ENCODE data around the gene PELI1.
"Not testable (repeated sequence)": the region's sequence is repeated elsewhere in the genome, so short reads cannot be mapped to it uniquely, and the experiment has no call there.

PELI1 gene

DNA sequence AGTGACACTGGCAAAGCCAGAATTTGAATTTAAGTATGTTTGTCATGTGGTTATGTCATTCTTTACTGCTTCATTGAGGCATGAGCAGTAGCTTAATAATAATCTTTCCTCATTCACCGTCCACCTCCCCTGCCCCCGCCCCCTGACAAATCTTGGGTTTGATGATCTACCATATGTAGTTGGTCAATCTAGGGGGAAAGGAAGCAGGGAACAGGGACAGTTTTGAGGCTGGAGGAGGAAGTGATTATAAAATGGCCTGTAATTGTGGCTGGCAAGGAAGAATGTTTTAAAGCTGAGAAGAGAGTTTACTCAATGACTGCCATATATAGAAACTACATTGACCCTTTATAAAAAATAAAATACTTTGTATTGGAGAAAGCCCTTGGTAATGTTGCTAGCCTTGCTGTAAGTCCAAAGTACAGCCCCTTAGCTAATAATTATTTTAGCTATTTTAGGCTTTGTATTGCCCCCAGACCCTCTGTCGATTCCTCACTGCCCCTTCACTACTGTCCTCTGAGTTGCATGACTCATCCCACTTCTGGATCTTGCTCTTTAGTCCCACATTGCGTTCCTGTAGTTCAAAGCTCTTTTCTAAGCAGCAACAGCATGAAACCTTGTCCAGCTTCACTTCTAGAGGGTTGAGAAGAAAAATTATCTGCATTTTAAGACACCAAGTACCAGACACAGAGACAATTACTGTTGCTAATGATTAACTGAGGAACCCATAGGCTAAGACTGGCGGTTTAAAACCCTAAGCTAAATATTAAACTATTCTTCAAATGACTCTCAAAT is 38.4 kb downstream of the PELI1 start:
- no peak for TF ChIP-seq CTCF (IDR thresholded peaks at IDR 0.05; ENCODE audit: low read depth, low read length)
- DNase-seq (ENCODE audit: extremely low read depth, low read depth): no peak

DNA sequence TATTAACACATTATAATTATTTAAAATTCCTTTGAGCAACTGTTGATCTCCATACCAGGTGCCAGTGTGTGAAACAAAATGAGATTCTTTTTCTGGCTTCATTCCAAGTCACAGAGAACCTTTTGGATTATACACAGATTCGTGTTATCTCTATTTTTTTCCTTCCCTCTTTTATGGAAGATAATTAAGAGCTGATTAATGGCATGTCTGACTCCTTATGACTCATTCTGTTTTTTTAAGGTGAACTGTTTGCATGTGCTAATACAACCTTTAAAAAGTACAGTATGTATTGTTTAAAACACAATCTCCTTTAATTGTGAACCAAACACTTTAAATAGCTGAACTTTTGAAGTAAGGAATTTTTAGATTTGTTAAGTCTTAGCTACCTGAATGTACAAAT is 39.3 kb downstream of the PELI1 start:
- DNase-seq (ENCODE audit: extremely low read depth, low read depth): no peak
- TF ChIP-seq CTCF (IDR thresholded peaks at IDR 0.05; ENCODE audit: low read depth, low read length): no peak

GRCh38 chr2:64102736-64103135 is 41.5 kb downstream of the PELI1 start:
- not testable (repeated sequence) for DNase-seq (ENCODE audit: extremely low read depth, low read depth)

DNA sequence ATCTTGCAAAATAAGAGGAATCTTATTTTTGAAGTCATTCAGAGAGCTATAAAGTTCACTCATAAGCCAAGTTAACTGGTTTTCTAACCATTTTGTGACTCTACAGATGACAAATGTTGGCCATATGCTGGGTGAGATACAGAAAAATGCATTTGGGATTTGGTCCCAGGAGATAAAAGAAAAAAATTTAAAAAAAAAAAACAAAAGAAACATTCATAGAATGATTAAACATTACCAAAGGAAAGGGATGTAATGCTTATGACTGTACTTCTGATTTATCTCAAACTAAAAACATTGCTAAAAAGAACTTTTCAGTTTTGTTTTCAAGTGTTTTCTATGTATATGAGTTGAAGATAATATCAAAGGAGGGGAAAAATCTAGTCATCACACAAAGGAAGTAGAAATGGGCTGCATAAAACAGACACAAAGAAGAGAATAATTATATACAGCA is 43.1 kb downstream of the PELI1 start:
- DNase-seq (ENCODE audit: extremely low read depth, low read depth): no peak
- TF ChIP-seq CTCF (IDR thresholded peaks at IDR 0.05; ENCODE audit: low read depth, low read length): no peak

DNA sequence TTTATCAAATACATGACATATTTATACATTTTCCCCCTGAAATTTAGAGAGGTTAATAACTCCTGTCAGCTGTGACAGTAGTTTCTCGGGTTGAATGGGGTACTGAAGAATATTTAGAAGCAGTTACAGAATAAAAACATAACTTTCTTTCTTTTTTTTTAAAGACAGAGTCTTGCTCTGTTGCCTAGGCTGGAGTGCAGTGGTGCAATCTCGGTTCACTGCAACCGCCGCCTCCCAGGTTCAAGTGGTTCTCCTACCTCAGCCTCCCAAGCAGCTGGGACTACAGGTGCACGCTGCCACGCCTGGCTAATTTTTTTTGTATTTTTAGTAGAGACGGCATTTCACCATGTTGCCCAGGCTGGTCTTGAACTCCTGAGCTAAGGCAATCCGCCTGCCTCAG is 43.6 kb downstream of the PELI1 start:
- not testable (repeated sequence) for DNase-seq (ENCODE audit: extremely low read depth, low read depth)

DNA sequence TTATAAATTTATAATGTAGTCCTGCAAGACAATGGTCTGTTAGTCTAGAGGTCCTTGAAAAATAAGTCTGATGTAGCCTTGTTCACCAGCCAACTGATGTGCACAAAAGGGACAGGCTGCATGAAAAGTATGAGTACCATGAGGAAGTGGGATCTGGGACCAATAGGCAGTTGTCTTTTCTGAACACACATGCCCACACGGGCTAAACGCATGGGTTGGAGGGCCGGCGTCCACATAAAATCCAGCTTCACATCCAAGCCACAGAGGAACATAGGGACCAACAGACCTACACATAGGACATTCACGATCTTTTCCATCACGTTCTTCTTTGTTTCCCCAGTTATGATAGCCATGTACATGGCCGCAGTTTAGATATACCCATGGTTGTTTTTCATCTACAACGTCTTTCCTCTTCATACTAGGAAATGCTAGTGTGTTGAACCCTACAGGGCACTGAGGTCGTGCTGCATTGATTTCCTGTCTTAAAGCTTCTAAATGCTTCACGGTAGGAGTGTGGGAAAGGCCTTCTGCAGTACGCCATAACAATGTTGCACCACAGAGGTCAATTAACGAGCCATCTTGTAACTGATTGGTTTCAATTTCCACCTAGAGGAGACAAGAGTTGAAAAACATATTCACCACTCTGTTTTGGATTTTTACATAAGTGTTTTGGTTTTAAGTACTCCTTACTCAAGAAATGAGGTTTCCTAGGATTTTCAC is 49.4 kb downstream of the PELI1 start:
- DNase-seq (ENCODE audit: extremely low read depth, low read depth): no peak
- no peak for TF ChIP-seq CTCF (IDR thresholded peaks at IDR 0.05; ENCODE audit: low read depth, low read length)

- no peak for TF ChIP-seq CTCF (IDR thresholded peaks at IDR 0.05; ENCODE audit: low read depth, low read length)
- no peak for DNase-seq (ENCODE audit: extremely low read depth, low read depth)
Measured at GRCh38 chr2:64093341-64093740, 50.9 kb downstream of the PELI1 start.

DNA sequence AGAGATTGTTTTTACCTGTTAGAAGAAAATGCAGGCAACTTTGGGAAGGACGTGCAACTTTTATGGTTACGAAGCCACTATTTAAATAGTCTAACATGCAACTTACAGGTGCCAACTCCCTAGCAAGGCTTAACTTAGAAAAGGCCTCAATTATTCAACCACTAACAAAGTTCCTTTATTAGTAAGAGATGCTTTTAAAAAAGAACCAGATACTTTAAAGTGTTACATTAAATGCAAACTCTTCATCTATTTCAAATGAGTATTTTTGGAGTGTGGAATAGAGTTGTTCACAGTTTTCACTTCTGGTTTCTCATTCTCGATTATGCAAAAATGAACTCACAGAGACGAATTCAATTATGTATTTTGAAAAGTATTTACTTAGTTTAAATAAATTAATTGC is 51.7 kb downstream of the PELI1 start:
- TF ChIP-seq CTCF (IDR thresholded peaks at IDR 0.05; ENCODE audit: low read depth, low read length): no peak
- no peak for DNase-seq (ENCODE audit: extremely low read depth, low read depth)

All from AG09319 (cell line).